Activated T-cell treated with anti-CD3 and anti-CD28 coated beads for 24 hours (primary cell): ENCODE data around the gene CERT1.

ENCODE experiments used
- DNase-seq: peaks from one replicate; pipeline ENCODE4 v3.0.0-alpha.2; 2020; ENCODE audit warnings: low read depth

CERT1 gene

DNA sequence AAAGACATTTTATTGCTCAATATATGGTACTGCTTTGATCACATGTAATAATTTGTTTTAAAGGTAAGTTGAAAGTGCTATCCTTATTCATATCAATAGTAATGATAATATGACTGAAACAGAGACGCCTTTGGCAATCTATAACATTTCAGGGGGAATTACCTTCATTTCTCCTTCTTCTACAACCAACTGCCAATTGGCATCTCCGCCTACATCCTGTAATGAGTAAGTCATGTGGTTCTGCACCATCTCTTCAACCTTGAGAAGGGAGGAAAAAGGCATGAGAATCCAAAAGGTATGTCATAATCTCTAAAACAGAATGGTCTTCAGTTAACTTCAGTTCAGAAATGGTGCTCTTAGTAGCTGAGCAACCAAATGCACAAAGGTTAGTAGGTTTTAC lies 122.0 kb downstream of the CERT1 start:
- DNase-seq: no peak

GRCh38 chr5:75387806-75388205 lies 123.6 kb downstream of the CERT1 start:
- no peak for DNase-seq

GRCh38 chr5:75384218-75384617 lies 127.2 kb downstream of the CERT1 start:
- no peak for DNase-seq

DNA sequence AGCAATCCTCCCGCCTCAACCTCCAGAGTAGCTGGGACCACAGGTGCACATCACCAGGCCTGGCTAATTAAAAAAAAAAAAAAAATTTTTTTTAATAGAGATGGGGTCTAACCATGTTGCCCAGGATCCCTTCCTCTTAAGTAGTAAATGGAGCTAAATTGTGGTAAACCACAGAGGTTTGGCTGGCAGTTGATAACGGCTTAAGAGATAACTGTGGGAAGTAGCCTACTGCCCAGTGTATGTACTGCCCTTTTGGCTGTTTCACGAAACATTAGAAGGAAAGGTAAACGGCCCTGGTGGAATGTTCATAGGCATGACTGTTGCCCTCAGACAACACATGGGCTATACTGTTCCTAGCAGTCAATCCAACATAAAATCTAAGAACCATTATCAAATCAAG lies 130.0 kb downstream of the CERT1 start:
- no peak for DNase-seq

- no peak for DNase-seq
Observed at GRCh38 chr5:75380099-75380498, 131.3 kb downstream of the CERT1 start.

DNA sequence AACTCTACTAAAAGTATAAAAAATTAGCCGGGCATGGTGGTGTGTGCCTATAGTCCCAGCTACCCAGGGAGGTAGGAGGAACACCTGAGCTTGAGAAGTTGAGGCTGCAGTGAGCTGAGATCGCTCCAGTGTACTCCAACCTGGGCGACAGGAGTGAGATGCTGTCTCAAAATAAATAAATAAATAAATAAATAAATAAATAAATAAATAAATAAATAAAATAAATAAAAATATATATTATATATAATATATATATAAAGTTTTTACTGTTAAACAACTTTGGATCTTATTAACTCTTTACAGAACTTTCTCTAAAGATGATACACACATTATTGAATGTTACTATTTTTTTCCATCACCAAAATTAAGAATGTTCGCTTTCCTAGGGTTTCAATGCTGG lies 136.0 kb downstream of the CERT1 start:
- DNase-seq: no peak

DNA sequence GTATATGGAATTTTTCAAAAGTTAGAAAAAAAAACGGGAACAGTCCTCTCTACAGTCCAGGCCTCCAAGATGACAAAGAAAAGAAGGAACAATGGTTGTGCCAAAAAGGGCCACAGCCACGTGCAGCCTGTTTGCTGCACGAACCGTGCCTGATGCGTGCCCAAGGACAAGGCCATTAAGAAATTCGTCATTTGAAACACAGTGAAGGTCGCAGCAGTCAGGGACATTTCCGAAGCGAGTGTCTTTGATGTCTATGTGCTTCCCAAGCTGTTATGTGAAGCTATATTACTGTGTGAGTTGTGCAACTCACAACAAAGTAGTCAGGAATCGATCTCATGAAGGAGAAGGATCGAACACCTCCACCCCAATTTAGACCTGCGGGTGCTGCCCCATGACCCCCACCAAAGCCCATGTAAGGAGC lies 137.0 kb downstream of the CERT1 start:
- DNase-seq: no peak

GRCh38 chr5:75373862-75374261 lies 137.6 kb downstream of the CERT1 start:
- DNase-seq: no peak

DNA sequence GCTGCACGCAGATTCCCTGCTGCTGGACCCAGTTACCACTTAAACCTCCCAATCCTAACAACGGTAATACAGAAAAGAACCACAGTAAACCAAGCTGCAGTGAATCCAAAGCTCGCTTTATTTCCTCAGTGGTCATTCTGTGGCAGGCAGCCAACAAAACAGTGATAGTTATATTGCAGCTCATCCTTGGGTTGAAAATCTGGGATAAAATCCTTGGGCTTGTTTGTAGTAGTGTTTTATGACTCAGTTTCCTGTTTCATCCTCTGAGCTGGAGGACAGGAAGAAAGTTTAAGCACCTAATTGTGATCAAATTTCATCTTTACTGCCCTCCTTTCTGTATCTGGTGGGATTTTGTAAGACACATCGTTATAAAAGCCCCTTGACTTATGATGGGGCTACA lies 143.0 kb downstream of the CERT1 start:
- DNase-seq: no peak

- DNase-seq: no peak
Observed at GRCh38 chr5:75367401-75367800, 144.0 kb downstream of the CERT1 start.

- DNase-seq: no peak
Observed at GRCh38 chr5:75366787-75367186, 144.6 kb downstream of the CERT1 start.

GRCh38 chr5:75365740-75366139 lies 145.7 kb downstream of the CERT1 start:
- DNase-seq: no peak

- no peak for DNase-seq
Observed at GRCh38 chr5:75364571-75365280, 146.7 kb downstream of the CERT1 start.

- no peak for DNase-seq
Observed at GRCh38 chr5:75363726-75364495, 147.5 kb downstream of the CERT1 start.

DNA sequence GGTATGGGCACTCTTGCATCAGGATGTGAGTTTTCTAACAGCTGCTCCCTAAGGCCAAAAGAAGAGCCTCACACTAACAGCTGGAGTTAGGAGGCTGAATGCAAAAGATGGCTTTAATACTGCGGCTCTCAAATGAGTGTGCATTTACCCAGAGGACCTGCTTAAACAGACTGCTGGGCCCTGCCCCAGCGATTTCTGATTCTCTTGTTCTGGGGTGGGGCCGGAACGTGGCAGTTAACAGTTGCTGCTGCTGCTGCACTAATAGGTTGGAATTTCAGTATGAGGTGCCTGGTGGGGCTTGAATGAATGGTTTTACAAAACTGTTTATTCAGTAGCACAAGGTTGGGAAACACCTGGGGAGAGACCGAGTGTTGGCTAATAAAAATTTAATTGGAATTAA lies 148.3 kb downstream of the CERT1 start:
- DNase-seq: no peak

DNA sequence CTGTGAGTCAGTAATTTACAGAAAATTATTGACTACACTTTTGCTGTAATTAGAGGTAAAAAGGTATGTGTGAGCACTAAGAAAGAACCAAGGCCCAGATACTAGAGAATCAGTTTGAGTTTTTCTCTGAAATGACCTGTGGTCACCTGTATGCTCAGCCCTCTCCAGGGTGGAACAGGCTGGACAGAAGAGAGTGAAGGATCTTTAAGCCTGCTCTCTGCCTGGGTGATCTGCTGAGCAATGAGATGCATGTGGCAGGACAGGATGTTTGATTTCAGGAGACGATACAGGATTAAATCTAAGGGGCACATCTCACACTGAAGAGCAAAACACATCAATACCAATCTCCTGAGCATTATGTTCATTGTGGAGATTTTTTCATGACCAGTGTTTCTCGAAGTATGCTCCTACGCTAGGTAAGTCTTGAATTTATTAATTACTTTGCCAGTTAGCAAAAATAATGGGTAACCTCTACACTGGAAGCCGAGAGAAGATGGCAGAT lies 148.9 kb downstream of the CERT1 start:
- no peak for DNase-seq

DNA sequence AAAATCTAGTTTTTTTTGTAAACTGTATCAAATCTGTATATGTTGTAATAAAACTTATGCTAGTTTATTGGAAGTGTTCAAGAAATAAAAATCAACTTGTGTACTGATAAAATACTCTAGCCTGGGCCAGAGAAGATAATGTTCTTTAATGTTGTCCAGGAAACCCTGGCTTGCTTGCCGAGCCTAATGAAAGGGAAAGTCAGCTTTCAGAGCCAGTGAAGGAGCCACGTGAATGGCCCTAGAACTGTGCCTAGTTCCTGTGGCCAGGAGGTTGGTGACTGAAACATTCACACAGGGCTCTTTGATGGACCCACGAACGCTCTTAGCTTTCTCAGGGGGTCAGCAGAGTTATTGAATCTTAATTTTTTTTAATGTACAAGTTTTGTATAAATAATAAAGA lies 150.1 kb downstream of the CERT1 start:
- no peak for DNase-seq

DNA sequence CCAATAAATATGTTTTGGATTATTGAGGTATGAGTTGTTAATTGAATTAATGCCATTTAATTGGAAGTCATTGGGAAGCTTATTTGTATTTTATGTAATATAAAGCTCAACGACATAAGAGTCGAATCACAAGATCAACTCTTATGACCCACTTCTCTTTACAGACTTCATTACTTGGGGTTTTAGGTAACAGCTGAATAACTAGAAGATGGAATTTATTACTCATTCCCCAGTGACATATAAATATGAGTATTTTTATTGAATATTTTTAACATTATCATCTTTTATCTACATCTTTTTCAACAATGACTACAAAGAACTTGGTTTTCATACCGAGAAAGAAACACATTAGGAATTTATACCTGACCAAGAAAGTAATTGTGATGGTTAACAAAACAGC lies 153.3 kb downstream of the CERT1 start:
- DNase-seq: no peak

GRCh38 chr5:75356719-75357118 lies 154.7 kb downstream of the CERT1 start:
- DNase-seq: no peak

DNA sequence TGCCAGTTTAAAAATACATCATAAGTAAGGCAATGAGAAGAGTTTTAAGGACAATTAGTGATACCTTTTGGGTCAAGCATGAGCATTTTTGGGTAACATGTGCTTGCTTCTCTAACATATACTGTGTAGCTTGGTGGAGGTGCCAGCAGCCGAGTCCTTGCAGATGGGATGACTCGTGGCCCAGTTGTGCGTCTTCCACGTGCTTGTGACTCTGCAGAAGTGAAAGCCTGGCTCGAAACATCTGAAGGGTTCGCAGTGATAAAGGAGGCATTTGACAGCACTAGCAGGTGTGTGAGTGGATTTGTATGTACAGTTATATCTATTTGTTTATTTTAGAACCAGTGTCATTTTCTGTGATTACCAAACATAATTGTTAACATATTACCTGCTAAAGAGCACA lies 156.2 kb downstream of the CERT1 start:
- DNase-seq: no peak

- no peak for DNase-seq
Observed at GRCh38 chr5:75351139-75351926, 160.1 kb downstream of the CERT1 start.

DNA sequence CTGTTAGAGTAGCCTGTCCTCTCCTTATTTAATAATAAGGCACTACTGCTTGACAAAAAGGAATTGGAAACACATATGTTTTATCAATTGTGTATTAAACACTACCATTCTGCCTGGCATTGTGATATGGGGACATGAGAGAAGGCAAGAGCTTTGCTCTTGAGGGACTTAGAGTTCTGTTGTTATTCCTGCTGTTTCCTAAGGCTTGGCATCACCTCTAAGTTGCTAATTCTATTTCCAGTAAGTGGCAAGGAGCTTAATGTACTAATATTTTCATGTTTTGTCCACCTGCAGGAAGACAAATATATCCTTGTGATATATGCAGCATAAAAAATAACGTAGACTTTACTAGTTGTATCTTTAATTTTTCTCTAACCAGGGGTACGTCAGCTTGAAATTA lies 161.8 kb downstream of the CERT1 start:
- no peak for DNase-seq

- DNase-seq: no peak
Observed at GRCh38 chr5:75348241-75348640, 163.2 kb downstream of the CERT1 start.
